H4 (cell line): Measurements from ENCODE around the gene TMEM231. TPM values are rescaled to one million over a fixed set of nuclear protein-coding genes. Genes with fewer than 3 reads are reported as not detected.

Experiments
- DNase-seq: peaks from one replicate; pipeline ENCODE4 v3.0.0-alpha.2; 2015; ENCODE audit warnings: low spot score
- total RNA-seq: library from RNA; depleted of rRNA; stranded (reverse); fragments of >200 nt; shearing (Covaris generic); gene quantifications from 2 replicates; pipeline ENCODE4 v1.2.3, GENCODE V29; 2014; rRNA removed

The TMEM231 gene
- total RNA-seq, 1 experiment from 2014 or later, result 17.8 TPM

- DNase-seq, result no peak
These were observed 67.7 kb downstream of the TMEM231 start for GRCh38 chr16:75488322-75488721.

Other genes starting within 250 kb of the TMEM231 start
- 53.3 and 65.4 TPM in 2 replicates for gene CFDP1, start 122.7 kb downstream of the TMEM231 start, total RNA-seq
- gene TMEM170A, start 91.6 kb downstream of the TMEM231 start, total RNA-seq, result 19.2 and 24.1 TPM in 2 replicates
- 0.04 TPM in 2 replicates for gene CHST6, start 60.8 kb downstream of the TMEM231 start, total RNA-seq
- 0.04 TPM in 1 of 2 replicates, not detected in the other for gene CHST5, start 20.1 kb downstream of the TMEM231 start, total RNA-seq
- 50.6 and 85.4 TPM in 2 replicates for gene GABARAPL2, start 10.1 kb upstream of the TMEM231 start, total RNA-seq
- gene ADAT1, start 67.0 kb upstream of the TMEM231 start, total RNA-seq, result 79.7 and 81.1 TPM in 2 replicates
- 276 and 279 TPM in 2 replicates for gene KARS1, start 91.4 kb upstream of the TMEM231 start, total RNA-seq
- 38.9 and 40.2 TPM in 2 replicates for gene TERF2IP, start 91.5 kb upstream of the TMEM231 start, total RNA-seq
- not detected in 2 replicates for gene CPHXL2, start 120.8 kb upstream of the TMEM231 start, total RNA-seq
- gene DUXB, start 145.2 kb upstream of the TMEM231 start, total RNA-seq, result not detected in 2 replicates
- gene CPHXL, start 170.2 kb upstream of the TMEM231 start, total RNA-seq, result not detected in 2 replicates